HCT116 (cell line): ENCODE measurements around the gene PTCD3.

Experiments
- CEBPB ChIP-seq: IDR thresholded peaks from 2 replicates; pipeline ENCODE4 v1.6.1; 2012; ENCODE audit warnings: low read depth
- POLR2A ChIP-seq: IDR thresholded peaks from 2 replicates; pipeline ENCODE4 v1.7.0; 2011; ENCODE audit warnings: borderline replicate concordance; ENCODE audit not compliant: insufficient read depth, insufficient read length; ENCODE audit errors: extremely low read depth
- YY1 ChIP-seq: IDR thresholded peaks from 2 replicates; pipeline ENCODE4 v1.6.1; 2011; ENCODE audit warnings: low read length, low read depth, moderate library complexity, mild to moderate bottlenecking; ENCODE audit not compliant: insufficient replicate concordance; ENCODE audit errors: extremely low read depth
- TF ChIP-seq, protein P1 (sequence below), 3 experiments: fragments of 200-600 bp in 1 of 3; sonication (generic) in 1 of 3; IDR thresholded peaks in 2 of 3; conservative IDR thresholded peaks in 1 of 3; 2 replicates each; pipeline ENCODE4 v1.5.1; 2012 to 2017; ENCODE audit warnings: low read depth in 2 of 3, low read length in 2 of 3, antibody characterized with exemption in 1 of 3, borderline replicate concordance in 1 of 3, control low read depth in 1 of 3, mild to moderate bottlenecking in 1 of 3, mixed read lengths in 1 of 3, mixed run types in 1 of 3, moderate library complexity in 1 of 3; ENCODE audit not compliant: insufficient read depth in 1 of 3
- TF ChIP-seq, protein P2 (sequence below): IDR thresholded peaks from 2 replicates; pipeline ENCODE4 v1.6.1; 2012; ENCODE audit warnings: low read depth

DNA sequence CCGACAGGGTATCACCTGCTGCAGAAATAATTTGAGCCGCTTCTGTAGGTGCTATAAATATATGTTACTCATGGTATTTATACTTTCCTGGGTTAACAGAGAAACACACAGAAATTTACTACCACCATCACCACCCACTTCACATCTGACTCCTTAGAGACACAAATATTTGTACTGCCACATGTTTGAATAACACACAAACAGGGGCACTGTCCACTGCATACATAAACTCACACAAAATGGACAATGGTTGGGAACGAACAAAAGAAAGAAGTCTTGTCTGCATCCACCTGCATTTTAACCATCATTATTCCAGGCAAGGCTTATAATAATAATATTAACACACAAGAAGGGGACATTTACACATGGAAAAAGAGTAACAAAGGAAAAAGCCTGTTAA is 65.3 kb downstream of the PTCD3 start:
- TF ChIP-seq POLR2A (no peak), CEBPB (no peak), YY1 (no peak)
- TF ChIP-seq, protein P1, sequence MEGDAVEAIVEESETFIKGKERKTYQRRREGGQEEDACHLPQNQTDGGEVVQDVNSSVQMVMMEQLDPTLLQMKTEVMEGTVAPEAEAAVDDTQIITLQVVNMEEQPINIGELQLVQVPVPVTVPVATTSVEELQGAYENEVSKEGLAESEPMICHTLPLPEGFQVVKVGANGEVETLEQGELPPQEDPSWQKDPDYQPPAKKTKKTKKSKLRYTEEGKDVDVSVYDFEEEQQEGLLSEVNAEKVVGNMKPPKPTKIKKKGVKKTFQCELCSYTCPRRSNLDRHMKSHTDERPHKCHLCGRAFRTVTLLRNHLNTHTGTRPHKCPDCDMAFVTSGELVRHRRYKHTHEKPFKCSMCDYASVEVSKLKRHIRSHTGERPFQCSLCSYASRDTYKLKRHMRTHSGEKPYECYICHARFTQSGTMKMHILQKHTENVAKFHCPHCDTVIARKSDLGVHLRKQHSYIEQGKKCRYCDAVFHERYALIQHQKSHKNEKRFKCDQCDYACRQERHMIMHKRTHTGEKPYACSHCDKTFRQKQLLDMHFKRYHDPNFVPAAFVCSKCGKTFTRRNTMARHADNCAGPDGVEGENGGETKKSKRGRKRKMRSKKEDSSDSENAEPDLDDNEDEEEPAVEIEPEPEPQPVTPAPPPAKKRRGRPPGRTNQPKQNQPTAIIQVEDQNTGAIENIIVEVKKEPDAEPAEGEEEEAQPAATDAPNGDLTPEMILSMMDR (IDR thresholded peaks at IDR 0.05 in 2 of 3, conservative IDR thresholded peaks at IDR 0.05 in 1 of 3; ENCODE audit: borderline replicate concordance in 1 of 3, insufficient read depth in 1 of 3, low read depth in 2 of 3, low read length in 2 of 3), result no peak
- TF ChIP-seq, protein P2, sequence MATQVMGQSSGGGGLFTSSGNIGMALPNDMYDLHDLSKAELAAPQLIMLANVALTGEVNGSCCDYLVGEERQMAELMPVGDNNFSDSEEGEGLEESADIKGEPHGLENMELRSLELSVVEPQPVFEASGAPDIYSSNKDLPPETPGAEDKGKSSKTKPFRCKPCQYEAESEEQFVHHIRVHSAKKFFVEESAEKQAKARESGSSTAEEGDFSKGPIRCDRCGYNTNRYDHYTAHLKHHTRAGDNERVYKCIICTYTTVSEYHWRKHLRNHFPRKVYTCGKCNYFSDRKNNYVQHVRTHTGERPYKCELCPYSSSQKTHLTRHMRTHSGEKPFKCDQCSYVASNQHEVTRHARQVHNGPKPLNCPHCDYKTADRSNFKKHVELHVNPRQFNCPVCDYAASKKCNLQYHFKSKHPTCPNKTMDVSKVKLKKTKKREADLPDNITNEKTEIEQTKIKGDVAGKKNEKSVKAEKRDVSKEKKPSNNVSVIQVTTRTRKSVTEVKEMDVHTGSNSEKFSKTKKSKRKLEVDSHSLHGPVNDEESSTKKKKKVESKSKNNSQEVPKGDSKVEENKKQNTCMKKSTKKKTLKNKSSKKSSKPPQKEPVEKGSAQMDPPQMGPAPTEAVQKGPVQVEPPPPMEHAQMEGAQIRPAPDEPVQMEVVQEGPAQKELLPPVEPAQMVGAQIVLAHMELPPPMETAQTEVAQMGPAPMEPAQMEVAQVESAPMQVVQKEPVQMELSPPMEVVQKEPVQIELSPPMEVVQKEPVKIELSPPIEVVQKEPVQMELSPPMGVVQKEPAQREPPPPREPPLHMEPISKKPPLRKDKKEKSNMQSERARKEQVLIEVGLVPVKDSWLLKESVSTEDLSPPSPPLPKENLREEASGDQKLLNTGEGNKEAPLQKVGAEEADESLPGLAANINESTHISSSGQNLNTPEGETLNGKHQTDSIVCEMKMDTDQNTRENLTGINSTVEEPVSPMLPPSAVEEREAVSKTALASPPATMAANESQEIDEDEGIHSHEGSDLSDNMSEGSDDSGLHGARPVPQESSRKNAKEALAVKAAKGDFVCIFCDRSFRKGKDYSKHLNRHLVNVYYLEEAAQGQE, result no peak
